HG03039 (cell line): Measurements from ENCODE around the gene FBH1.
"Not testable (repeated sequence)": the region's sequence is repeated elsewhere in the genome, so short reads cannot be mapped to it uniquely, and the experiment has no call there.

Experiments used
- ATAC-seq: cut with Tn5 transposase; IDR thresholded peaks from one replicate; pipeline ENCODE4 v1.9.1; 2021; ENCODE audit warnings: mild to moderate bottlenecking, moderate library complexity; ENCODE audit not compliant: unreplicated experiment

FBH1 gene

GRCh38 chr10:5937016-5937415 is 47.0 kb downstream of the FBH1 start:
- ATAC-seq = no peak

DNA sequence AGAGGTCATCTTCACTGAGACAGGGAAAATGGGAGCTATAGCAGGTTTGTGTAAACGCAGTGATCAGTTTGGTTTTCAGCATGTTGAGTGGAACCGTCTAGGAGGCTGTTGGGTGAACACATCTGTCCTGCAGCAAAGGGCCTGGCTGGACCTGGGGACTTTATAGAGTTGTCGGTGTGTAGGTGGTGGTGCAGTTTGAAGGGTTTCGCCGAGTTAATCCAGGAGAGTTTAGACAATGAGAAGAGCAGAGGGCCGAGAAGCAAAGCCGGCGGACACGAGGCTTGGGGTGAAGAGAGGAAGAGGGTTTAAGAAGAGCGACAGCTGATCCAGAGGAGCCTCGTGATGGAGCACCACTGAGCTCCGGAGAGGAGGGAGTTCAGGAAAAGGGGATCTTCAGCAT is 48.2 kb downstream of the FBH1 start:
- ATAC-seq = no peak

- ATAC-seq = no peak
Measured at GRCh38 chr10:5940807-5941218, 50.8 kb downstream of the FBH1 start.

GRCh38 chr10:5941579-5941978 is 51.5 kb downstream of the FBH1 start:
- ATAC-seq = no peak

DNA sequence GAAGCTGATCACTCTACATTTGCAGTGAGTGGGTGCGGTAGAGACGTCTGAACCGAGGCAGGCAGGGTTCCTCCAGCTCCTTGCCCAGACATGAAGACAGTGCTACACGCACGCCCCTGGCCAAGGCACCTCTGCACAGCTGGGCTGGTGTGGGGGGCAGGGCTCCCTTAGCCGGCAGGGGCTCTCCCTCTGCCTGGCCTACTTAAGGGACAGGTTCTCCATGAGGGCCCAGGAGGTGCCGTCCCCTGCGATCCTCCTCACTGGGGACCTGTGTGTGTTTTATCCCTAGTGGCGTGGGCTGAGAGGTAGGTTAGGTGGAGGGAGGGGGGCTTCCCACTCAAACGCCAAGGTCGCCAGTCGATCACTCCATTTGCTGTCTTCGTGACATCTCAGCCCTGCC is 52.0 kb downstream of the FBH1 start:
- ATAC-seq = no peak

DNA sequence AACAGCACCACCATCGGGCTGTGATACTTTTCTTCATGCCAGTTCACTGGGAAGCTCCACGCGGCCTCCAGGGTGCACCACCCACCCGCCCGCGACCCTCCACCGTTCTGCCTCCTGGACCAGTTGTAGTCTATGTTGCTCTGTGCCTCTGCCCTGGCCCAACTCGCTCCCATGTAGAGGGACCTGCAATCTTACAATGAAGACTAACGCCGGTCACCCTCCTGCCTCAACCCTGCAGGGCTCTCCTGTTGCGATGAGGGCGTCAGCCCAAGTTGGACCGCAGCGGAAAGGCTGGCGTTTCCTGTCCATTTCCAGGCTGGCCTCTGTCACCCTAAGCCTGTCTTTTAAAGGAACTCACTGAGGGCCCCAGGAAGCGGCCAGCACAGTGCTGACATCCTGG is 52.4 kb downstream of the FBH1 start:
- ATAC-seq = no peak

DNA sequence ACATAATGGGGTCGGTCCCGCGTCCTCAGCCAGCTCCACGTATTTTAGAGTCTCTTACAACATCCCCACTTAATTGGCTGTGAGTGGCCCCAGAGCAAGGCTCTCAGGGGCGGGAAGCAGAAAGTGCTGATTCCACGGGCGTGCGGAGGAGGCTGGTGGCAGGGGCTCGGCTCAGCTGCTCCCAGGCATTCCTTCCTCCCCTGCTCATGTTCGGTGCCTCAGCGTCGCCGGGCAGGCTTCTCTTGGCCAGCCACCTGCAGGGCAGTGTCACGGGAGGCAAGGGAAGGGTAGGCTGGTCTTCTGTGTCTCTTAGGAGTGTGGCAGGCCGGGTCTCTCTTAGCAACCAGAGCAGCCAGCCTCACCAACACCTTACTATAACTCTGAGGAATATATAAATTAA is 53.5 kb downstream of the FBH1 start:
- no peak for ATAC-seq

DNA sequence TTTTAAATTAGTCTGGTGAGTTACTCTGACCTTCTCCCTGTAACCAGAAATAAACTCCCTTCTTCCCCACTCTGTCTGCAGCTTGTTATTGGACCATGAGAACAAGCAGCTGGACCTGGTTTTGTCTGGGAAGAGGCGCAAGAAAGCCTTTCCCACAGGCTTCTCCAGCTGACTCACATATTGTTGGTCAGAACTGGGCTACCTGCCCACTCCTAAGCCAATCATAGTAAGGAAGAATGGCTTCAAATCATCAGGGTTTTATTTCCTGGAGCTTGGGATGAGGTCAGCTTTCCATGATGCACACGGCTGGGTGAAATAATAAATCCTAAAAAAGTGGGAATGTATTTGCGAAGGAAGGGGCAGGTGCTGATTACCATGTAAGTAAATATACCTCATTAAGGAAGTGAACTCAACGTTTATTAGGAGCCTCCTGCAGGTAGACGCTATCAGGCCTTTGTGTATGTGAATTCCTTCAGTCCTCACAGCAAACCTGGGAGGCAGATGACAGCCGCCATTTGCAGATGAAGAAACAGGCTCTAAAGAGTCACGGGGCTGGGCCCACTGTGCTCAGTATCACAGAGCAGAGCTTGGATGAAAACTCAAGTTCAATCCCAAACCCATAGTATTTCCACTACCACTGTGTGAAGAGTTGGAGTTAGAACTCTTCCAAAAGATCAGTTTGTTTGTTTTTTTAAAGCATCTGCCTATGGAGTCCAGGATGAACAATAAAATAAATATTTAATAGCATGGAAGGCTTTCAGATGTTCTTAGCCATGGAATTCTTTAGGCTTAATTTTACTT is 54.5 kb downstream of the FBH1 start:
- ATAC-seq = no peak

GRCh38 chr10:5945190-5945509 is 55.1 kb downstream of the FBH1 start:
- ATAC-seq = no peak

GRCh38 chr10:5945561-5946418 is 55.7 kb downstream of the FBH1 start:
- ATAC-seq = no peak

DNA sequence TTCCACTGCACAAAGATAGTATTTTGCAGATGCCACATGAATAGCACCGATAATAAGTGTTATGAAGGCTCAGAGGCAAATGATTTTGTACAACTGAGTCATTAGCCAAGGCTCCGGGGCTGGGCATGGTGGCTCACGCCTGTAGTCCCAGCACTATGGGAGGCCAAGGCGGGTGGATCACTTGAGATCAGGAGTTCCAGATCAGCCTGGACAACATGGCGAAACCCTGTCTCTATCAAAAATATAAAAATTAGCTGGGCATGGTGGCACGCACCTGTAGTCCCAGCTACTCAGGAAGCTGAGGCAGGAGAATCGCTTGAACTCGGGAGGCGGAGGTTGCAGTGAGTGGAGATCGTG is 56.4 kb downstream of the FBH1 start:
- ATAC-seq = not testable (repeated sequence)

DNA sequence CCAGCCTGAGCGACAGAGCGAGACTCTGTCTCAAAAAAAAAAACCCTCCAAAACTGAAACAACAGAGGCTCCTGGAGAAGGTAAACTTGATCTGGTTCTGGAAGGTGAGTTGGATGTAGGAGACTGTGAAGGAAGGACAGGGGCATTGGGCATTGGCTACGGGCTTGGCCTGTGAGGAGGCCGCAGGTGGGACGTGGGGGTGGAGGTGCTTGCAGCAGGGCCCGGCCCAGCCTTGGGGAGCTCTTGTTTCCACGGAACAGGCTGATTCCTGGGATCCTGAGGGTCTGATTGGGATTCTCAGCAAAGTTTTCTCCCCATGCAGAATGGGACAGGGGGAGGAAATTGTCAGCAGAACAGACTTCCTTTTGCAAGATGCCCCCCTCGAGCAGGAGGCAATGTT is 56.7 kb downstream of the FBH1 start:
- no peak for ATAC-seq

GRCh38 chr10:5947471-5948207 is 57.6 kb downstream of the FBH1 start:
- no peak for ATAC-seq

- no peak for ATAC-seq
Measured at GRCh38 chr10:5948208-5948585, 58.2 kb downstream of the FBH1 start.

DNA sequence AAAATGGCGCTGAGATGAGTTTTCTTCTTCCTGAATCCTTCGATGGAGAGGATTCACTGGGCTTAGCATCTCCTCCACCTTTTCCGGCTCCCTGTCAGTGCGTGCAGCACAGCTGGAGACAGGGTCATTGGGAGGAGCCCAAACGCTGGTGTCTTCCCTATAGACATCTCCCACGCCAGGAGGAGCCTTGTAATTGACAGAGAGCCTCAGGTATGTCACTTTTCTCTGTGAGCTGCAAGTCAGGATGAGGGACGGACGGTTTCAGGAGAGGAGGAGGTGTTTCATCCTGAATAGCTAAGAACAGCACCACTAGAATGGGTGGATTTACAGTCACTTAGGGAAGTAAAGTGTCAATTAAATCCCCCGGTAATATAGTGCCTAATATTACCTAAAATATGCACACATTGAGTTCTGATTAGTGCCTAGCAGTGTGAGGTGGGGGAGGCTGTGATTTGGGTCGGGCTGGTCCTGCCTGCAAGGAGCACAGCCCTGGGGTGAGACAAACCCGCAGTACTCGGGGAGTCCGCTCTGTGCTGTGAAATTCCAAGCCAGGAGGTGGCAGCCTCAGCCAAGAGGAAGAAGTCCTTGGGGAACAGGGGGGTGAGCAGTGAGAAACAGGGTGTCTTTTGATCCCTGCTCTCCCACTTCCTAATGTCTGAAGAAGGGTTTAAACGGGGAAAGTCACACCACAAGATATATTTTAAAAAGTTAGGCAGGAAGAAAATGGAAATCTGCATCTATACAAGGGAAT is 59.1 kb downstream of the FBH1 start:
- no peak for ATAC-seq

GRCh38 chr10:5951167-5951711 is 61.2 kb downstream of the FBH1 start:
- ATAC-seq = no peak

- no peak for ATAC-seq
Measured at GRCh38 chr10:5951721-5952407, 61.8 kb downstream of the FBH1 start.

- no peak for ATAC-seq
Measured at GRCh38 chr10:5952731-5953385, 62.8 kb downstream of the FBH1 start.

GRCh38 chr10:5953676-5954075 is 63.6 kb downstream of the FBH1 start:
- no peak for ATAC-seq
